ENCODE data around the gene ARCN1.
"Not testable (repeated sequence)": the region's sequence is repeated elsewhere in the genome, so short reads cannot be mapped to it uniquely, and the experiment has no call there.

Gene ARCN1

DNA sequence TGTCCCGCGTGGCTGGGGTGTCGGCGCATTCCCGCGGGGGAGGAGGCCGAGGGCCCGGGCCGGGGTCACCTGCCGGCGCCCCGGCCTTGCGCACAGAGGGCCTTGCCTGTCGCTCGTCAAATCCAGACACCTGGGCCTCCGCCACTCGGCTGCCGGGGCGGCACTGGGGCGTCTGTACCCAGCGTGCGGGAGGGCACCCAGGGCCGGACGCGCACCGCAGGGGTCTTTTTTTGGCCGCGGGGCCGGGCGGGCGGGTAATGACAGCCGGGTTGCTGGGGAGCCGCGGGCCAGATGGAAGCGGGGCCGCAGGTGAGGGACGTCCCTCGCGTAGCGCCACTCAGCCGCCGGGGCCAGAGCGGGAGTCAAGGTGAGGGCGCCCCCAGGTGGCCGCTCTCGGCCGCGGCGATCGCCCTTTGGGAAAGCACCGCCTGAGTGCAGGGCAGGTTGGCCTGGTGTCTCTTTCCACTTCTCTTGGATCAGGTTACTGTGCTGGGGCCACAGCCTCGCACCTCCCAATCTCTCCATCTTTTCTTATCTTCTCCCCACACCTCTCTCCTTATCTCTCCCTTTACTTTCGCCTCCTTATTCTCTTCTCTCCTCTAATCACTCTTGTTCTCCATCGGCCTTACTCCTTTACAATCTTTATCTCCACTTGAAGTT, 38.7 kb downstream of the ARCN1 start:
- CTCF ChIA-PET, result interaction anchor here (0.7 to 1.0 kb wide), 2 partner anchors 10 to 16 kb away, joined by 3 to 4 read pairs; no protein-coding TSS in a partner anchor
- POLR2A ChIA-PET, result interaction anchor here (1.6 kb wide), 1 partner anchor 10 kb away, joined by 5 read pairs; no protein-coding TSS in a partner anchor
- DNase-seq (ENCODE audit: extremely low spot score), result peak; percentile 59
- TF ChIP-seq SUZ12 (IDR thresholded peaks at IDR 0.05), result no peak
- TF ChIP-seq HDGF (IDR thresholded peaks at IDR 0.05; ENCODE audit: borderline replicate concordance), result no peak
- no peak for TF ChIP-seq L3MBTL2 (conservative IDR thresholded peaks at IDR 0.05)
- no peak for TF ChIP-seq FOXA1 (IDR thresholded peaks at IDR 0.05)
- no peak for TF ChIP-seq LEF1 (IDR thresholded peaks at IDR 0.05; ENCODE audit: borderline replicate concordance)
- TF ChIP-seq, protein P1, sequence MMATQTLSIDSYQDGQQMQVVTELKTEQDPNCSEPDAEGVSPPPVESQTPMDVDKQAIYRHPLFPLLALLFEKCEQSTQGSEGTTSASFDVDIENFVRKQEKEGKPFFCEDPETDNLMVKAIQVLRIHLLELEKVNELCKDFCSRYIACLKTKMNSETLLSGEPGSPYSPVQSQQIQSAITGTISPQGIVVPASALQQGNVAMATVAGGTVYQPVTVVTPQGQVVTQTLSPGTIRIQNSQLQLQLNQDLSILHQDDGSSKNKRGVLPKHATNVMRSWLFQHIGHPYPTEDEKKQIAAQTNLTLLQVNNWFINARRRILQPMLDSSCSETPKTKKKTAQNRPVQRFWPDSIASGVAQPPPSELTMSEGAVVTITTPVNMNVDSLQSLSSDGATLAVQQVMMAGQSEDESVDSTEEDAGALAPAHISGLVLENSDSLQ (IDR thresholded peaks at IDR 0.05), result no peak
- TF ChIP-seq FOXK2 (IDR thresholded peaks at IDR 0.05), result no peak
- TF ChIP-seq NFRKB (IDR thresholded peaks at IDR 0.05), result no peak
- no peak for TF ChIP-seq CTBP1 (IDR thresholded peaks at IDR 0.05; ENCODE audit: borderline replicate concordance)
- no peak for TF ChIP-seq TARDBP (IDR thresholded peaks at IDR 0.05)
- TF ChIP-seq FOXM1 (IDR thresholded peaks at IDR 0.05; ENCODE audit: borderline replicate concordance), result no peak
- no peak for TF ChIP-seq ARNT (IDR thresholded peaks at IDR 0.05)
- TF ChIP-seq ELF4 (IDR thresholded peaks at IDR 0.05), result no peak
- TF ChIP-seq ZNF384 (IDR thresholded peaks at IDR 0.05), result no peak
- TF ChIP-seq BHLHE40 (IDR thresholded peaks at IDR 0.05; ENCODE audit: borderline replicate concordance), result no peak
- TF ChIP-seq SP1 (IDR thresholded peaks at IDR 0.05), result no peak

DNA sequence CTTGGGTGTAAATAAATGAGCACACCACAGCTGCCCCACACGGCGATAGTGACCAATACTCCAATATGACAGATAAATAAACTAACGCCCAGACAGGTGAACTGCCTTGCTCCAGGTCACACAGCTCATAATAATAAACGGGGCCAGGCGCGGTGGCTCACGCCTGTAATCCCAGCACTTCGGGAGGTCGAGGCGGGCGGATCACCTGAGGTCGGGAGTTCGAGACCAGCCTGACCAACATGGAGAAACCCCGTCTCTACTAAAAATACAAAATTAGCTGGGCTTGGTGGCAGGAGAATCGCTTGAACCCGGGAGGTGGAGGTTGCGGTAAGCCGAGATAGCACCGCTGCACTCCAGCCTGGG, 39.2 kb downstream of the ARCN1 start:
- ChIA-PET CTCF (interaction anchor here (0.7 to 1.0 kb wide), 2 partner anchors 10 to 16 kb away, joined by 3 to 4 read pairs; no protein-coding TSS in a partner anchor), POLR2A (interaction anchor here (1.6 kb wide), 1 partner anchor 9 kb away, joined by 5 read pairs; no protein-coding TSS in a partner anchor)
- DNase-seq (ENCODE audit: extremely low spot score), result not testable (repeated sequence)

DNA sequence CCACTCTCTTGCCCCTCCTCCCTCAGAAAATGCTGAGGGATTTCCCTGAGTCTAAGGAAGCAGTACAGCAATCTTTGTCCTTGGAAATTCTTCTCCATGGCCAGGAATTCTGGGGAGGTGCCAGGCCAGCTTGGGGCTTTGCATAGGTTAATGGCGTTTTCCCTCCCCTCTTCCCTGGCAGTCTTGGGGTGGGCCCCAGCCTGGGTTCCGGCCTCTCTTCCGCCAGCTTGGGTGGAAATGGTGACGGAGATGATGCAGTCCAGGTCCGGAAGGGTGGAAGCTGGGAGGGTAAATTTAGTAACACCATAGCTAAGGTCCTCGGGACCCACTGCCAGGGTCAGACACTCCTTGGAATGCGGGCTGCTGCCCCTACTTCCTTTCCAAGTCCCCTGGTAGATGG, 40.2 kb downstream of the ARCN1 start:
- TF ChIP-seq ARNT (IDR thresholded peaks at IDR 0.05) (no peak), HDGF (IDR thresholded peaks at IDR 0.05; ENCODE audit: borderline replicate concordance) (no peak), ZNF384 (IDR thresholded peaks at IDR 0.05) (no peak), ELF4 (IDR thresholded peaks at IDR 0.05) (no peak), CTBP1 (IDR thresholded peaks at IDR 0.05; ENCODE audit: borderline replicate concordance) (no peak), SUZ12 (IDR thresholded peaks at IDR 0.05) (no peak), L3MBTL2 (conservative IDR thresholded peaks at IDR 0.05) (no peak), LEF1 (IDR thresholded peaks at IDR 0.05; ENCODE audit: borderline replicate concordance) (no peak), TARDBP (IDR thresholded peaks at IDR 0.05) (no peak), NFRKB (IDR thresholded peaks at IDR 0.05) (no peak), FOXM1 (IDR thresholded peaks at IDR 0.05; ENCODE audit: borderline replicate concordance) (no peak)
- TF ChIP-seq, protein P1 (IDR thresholded peaks at IDR 0.05), result no peak
- DNase-seq (ENCODE audit: extremely low spot score), result no peak
- POLR2A ChIA-PET, result interaction anchor here (1.6 kb wide), 1 partner anchor 9 kb away, joined by 5 read pairs; no protein-coding TSS in a partner anchor
- CTCF ChIA-PET, result no interaction called here

DNA sequence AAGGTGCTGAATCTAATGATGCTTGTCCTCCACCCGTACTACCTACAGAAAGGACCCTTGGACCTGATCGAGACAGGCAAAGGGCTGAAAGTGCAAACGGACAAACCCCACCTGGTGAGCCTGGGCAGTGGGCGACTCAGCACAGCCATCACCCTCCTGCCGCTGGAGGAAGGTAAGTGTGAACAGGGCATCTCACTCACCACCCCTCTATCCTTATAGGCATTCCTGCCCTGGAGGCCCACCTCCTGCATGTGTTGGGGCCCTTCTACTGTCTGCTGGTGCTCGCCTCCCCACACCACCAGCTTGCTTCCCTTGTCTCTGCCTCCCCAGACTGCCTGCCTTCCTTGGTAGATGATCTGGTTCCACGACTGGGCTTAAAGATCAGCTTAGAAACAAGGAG, 42.3 kb downstream of the ARCN1 start:
- ChIA-PET POLR2A (no interaction called here), CTCF (no interaction called here)
- no peak for DNase-seq (ENCODE audit: extremely low spot score)
- TF ChIP-seq L3MBTL2 (conservative IDR thresholded peaks at IDR 0.05), result no peak
- TF ChIP-seq NFRKB (IDR thresholded peaks at IDR 0.05), result no peak
- TF ChIP-seq CTBP1 (IDR thresholded peaks at IDR 0.05; ENCODE audit: borderline replicate concordance), result no peak
- no peak for TF ChIP-seq HDGF (IDR thresholded peaks at IDR 0.05; ENCODE audit: borderline replicate concordance)
- no peak for TF ChIP-seq ZNF384 (IDR thresholded peaks at IDR 0.05)
- no peak for TF ChIP-seq LEF1 (IDR thresholded peaks at IDR 0.05; ENCODE audit: borderline replicate concordance)
- TF ChIP-seq FOXM1 (IDR thresholded peaks at IDR 0.05; ENCODE audit: borderline replicate concordance), result no peak
- no peak for TF ChIP-seq SP1 (IDR thresholded peaks at IDR 0.05)
- TF ChIP-seq, protein P1 (IDR thresholded peaks at IDR 0.05), result no peak

DNA sequence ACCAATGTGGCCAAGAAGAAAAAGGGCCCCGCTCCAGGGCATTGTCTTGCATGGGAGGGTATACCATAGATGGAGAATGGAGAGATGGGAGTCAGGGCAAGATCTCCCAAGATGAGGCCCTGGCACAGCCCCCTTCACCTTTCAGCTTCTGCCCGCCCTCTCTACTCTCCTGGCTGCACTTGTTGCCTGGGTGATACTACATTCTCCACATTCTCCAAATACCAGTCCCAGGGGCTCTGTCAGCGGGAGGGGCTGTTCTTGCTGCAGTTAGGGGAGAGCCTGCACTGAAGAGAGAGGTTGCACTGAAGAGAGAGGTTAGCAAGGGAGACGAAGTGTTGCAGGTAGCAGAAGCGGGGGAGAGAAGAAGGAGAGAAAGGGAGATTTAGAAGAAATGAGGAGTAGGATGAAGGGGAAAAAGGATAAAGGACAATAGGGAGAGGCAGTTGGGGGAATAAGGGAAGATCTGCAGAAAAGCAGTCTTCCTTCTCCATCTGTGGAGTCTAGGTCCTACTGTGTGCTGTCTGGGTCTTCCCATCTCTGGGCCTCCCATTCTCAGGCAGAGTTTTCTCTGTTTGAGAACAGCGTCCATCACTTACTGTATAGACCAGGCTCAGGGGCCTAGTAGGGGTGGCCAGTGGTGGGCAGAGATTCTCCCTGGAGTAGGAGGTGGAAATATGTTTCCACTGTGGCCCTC, 43.2 kb downstream of the ARCN1 start:
- DNase-seq (ENCODE audit: extremely low spot score), result no peak
- TF ChIP-seq, protein P1 (IDR thresholded peaks at IDR 0.05), result no peak
- TF ChIP-seq ZNF384 (IDR thresholded peaks at IDR 0.05), result no peak
- no peak for TF ChIP-seq SP1 (IDR thresholded peaks at IDR 0.05)
- TF ChIP-seq ARNT (IDR thresholded peaks at IDR 0.05), result no peak
- TF ChIP-seq ELF4 (IDR thresholded peaks at IDR 0.05), result no peak
- no peak for TF ChIP-seq L3MBTL2 (conservative IDR thresholded peaks at IDR 0.05)
- CTCF ChIA-PET, result no interaction called here
- POLR2A ChIA-PET, result no interaction called here

DNA sequence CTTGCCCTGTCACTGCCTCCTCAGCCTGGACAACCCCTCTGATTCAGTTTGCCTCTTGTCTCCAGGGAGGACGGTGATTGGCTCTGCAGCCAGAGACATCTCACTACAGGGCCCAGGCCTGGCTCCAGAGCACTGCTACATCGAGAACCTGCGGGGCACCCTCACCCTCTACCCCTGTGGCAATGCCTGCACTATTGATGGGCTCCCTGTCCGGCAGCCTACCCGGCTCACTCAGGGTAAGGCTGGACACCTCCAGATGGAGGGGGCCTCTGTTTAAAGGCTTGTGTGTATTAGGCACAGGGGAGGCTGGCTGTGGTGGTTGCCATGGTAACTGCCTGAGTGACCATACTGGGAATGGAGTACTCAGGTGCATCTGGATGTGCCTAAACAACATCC, 43.8 kb downstream of the ARCN1 start:
- CTCF ChIA-PET, result no interaction called here
- DNase-seq (ENCODE audit: extremely low spot score), result no peak
- POLR2A ChIA-PET, result no interaction called here
- TF ChIP-seq SUZ12 (IDR thresholded peaks at IDR 0.05) (no peak), LEF1 (IDR thresholded peaks at IDR 0.05; ENCODE audit: borderline replicate concordance) (no peak), BHLHE40 (IDR thresholded peaks at IDR 0.05; ENCODE audit: borderline replicate concordance) (no peak), CTBP1 (IDR thresholded peaks at IDR 0.05; ENCODE audit: borderline replicate concordance) (no peak), SP1 (IDR thresholded peaks at IDR 0.05) (no peak), HDGF (IDR thresholded peaks at IDR 0.05; ENCODE audit: borderline replicate concordance) (no peak), L3MBTL2 (conservative IDR thresholded peaks at IDR 0.05) (no peak)
- TF ChIP-seq, protein P1 (IDR thresholded peaks at IDR 0.05), result no peak
